Measurements from ENCODE around the gene ZNF747. TPM values are rescaled to one million over a fixed set of nuclear protein-coding genes. Genes with fewer than 3 reads are reported as not detected.
A peak's percentile ranks its signal among the peaks of the same experiment; 100 is the strongest.

The ZNF747 gene
- total RNA-seq, 3 donors from 2014 or later = 9.2 to 13.8 (median 10.5) TPM

DNA sequence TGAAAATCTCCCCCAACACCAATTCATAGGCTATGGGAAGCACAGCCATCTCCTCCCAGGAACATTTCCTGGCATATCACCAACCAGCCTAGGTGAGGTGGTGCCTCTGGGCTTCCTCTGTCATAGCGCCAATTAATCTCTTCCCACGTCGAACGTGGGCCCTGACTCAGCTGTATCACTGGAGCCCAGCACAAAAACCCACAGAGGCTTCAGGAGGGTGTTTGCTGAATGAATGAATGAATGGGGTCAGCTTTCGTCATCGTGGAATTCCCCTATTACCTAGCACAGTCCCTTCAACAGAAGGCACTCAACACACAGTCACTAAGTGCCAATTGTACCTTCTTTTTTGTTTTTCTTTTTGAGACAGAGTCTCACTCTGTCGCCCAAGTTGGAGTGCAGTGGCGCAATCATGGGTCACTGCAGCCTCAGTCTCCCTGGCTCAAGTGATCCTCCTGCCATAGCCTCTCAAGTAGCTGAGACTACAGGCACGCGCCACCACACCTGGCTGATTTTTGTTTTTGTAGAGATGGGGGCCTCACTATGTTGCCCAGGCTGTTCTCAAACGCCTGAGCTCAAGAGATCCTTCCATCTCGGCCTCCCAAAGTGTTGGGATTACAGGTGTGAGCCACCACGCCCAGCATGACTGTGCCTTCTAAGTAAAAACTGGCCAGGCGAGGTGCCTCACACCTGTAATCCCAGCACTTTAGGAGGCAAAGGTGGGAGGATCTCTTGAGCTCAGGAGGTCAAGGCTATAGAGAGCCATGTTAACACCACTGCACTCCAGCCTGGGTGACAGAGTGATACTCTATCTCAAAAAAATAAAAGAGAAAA lies 32.7 kb upstream of the ZNF747 start:
- TF ChIP-seq CTCF (IDR thresholded peaks at IDR 0.05) = no peak
- intact Hi-C loops (cut with DNase I, micrococcal nuclease) = no loop called here
- peaks cover 24% of the 10 kb centered on the region for H3K4me1 ChIP-seq (ENCODE audit: low read depth)
- ATAC-seq = no peak
- no peak overlapping the region for H3K4me3 ChIP-seq
- H3K36me3 ChIP-seq (ENCODE audit: low read depth) = no peaks in the 10 kb centered on the region
- no peaks in the 10 kb centered on the region for H3K9me3 ChIP-seq
- DNase-seq = peak in 1 of 3 donors; percentile 31

GRCh38 chr16:30566531-30566930 lies 31.9 kb upstream of the ZNF747 start:
- Histone ChIP-seq H3K36me3 (ENCODE audit: low read depth) (no peaks in the 10 kb centered on the region), H3K4me1 (ENCODE audit: low read depth) (peaks cover 27% of the 10 kb centered on the region), H3K4me3 (no peak overlapping the region), H3K9me3 (no peaks in the 10 kb centered on the region)
- no peak for ATAC-seq
- TF ChIP-seq CTCF (IDR thresholded peaks at IDR 0.05) = no peak
- intact Hi-C loops (cut with DNase I, micrococcal nuclease) = no loop called here
- DNase-seq = no peak

DNA sequence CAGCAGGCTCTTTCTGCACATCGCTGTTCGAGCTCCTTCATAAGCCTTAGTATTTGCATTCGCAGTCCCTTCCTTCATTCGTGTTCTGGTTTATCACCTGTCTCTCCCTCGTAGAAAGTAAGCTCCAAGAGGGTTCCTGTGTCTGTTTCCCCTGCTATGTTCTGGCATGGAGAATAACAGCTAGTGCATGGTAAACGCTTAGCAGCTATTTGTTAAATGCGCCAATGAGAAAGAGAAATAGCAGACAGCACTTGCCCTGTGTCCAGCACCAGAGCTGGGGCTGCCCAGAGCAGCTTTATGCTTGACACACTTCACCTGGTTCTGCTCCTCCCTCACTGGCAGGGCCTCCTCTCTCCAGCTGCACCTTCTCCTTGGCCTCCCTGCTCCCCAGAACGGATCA lies 31.3 kb upstream of the ZNF747 start:
- DNase-seq (no peak), ATAC-seq (no peak)
- no peaks in the 10 kb centered on the region for H3K36me3 ChIP-seq (ENCODE audit: low read depth)
- H3K4me1 ChIP-seq (ENCODE audit: low read depth) = peaks cover 27% of the 10 kb centered on the region
- H3K9me3 ChIP-seq = no peaks in the 10 kb centered on the region
- no peak overlapping the region for H3K4me3 ChIP-seq
- intact Hi-C loops (cut with DNase I, micrococcal nuclease) = no loop called here
- TF ChIP-seq CTCF (IDR thresholded peaks at IDR 0.05) = no peak

DNA sequence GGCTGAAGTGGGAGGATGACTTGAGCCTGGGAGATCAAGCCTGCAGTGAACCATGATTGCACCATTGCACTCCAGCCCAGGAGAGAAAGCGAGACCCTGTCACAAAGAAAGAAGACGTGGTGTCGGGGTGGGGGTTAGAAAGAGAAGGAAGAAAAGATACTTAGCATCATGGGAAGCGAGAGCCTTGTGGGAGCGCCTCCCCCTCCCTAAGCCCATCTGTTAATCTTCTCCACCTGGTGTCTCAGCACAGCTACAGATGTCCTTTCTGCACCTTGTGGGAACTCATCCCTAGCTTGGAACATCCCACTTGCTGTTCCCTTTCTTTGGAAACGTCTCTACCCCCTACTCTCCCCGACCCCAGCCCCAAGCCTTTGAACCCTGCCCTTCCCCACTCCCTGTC lies 30.9 kb upstream of the ZNF747 start:
- intact Hi-C loops (cut with DNase I, micrococcal nuclease) = no loop called here
- no peak for ATAC-seq

GRCh38 chr16:30562021-30562420 lies 27.4 kb upstream of the ZNF747 start:
- no peak for TF ChIP-seq CTCF (IDR thresholded peaks at IDR 0.05)
- H3K9me3 ChIP-seq = no peaks in the 10 kb centered on the region
- ATAC-seq = peak; percentile 26
- H3K4me1 ChIP-seq (ENCODE audit: low read depth) = peaks cover 9% of the 10 kb centered on the region
- H3K4me3 ChIP-seq = no peak overlapping the region
- DNase-seq = peak; percentile 70 to 79 (median 73)
- intact Hi-C loops (cut with DNase I, micrococcal nuclease) = no loop called here
- H3K36me3 ChIP-seq (ENCODE audit: low read depth) = no peaks in the 10 kb centered on the region

More for the DNA sequence above, 30.9 kb upstream of the ZNF747 start:
- H3K36me3 ChIP-seq (ENCODE audit: low read depth) = no peaks in the 10 kb centered on the region
- no peak overlapping the region for H3K4me3 ChIP-seq
- no peak for DNase-seq
- H3K4me1 ChIP-seq (ENCODE audit: low read depth) = peaks cover 25% of the 10 kb centered on the region
- no peaks in the 10 kb centered on the region for H3K9me3 ChIP-seq
- no peak for TF ChIP-seq CTCF (IDR thresholded peaks at IDR 0.05)
